Measurements from ENCODE around the gene DNAJC25.

Gene DNAJC25

DNA sequence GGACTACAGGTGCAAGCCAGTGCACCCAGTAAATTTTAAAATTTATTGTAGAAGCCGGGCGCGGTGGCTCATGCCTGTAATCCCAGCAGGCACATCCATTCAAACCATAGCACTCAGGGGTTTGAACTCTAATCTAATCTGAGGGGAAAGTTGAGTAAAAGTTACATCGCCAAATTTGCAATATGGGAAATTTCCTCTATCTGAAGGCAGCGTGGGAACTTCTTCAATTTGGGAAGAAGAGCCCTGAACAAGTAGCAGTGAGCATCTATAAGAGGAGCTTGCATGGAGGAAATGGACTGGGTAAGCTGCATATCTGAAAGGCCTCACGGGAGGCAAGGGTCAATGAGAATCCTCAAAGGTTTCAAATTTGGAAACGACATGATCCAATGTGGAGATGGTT, 2.7 kb upstream of the DNAJC25 start:
- no peak for DNase-seq

- no peak for DNase-seq
Measured at GRCh38 chr9:111630182-111630963, 761 bp upstream of the DNAJC25 start.

DNA sequence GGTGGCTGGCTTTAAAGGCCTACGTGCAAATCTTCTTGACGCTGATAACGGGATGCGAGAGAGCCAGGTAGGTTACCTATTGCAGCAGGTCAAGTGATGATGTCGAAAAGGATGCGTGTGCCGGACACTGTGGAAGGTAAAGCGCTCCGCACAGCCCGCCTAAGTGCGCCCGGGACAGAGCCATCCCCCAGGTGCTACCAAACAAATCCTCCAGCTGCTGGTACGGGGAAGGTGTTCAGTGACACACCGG, 245 bp upstream of the DNAJC25 start:
- no peak for DNase-seq

DNA sequence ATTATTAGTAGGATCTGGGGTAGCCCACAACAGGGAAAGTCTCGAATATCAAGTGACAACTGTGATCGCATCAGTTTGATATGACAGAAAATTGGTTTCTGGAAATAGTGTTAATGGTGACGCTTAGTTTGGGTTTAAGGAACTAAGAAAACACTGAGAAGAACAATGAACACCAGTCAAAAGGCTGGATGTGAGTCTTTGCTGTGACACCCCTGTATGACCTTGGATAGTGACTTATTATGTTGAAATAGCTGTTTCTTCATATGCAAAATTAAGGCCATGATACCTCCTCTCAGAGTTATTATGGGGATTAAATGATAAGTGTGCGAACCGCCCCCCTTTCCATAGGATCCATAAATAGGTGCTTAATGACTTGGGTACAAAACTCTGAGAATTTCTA, 926 bp downstream of the DNAJC25 start:
- DNase-seq = peak; percentile 39 to 51

GRCh38 chr9:111632695-111633388, 1.7 kb downstream of the DNAJC25 start:
- DNase-seq = no peak

DNA sequence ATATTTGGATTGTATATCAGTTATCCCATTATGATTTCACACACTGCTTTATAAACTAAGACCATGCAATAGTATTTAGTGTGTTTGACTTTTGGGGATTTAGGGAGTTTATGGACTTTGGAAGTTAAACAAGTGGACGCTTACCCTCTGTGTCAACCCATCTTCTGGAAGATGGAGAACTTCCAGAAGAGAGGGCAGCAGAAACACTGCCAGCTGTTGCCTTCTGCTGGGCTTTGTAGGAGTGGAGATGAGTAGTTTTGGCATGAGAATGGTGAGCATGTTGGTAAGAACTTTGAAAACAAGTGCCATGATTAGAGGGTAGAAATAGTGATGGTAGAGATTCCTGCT, 2.2 kb downstream of the DNAJC25 start:
- DNase-seq = no peak

DNA sequence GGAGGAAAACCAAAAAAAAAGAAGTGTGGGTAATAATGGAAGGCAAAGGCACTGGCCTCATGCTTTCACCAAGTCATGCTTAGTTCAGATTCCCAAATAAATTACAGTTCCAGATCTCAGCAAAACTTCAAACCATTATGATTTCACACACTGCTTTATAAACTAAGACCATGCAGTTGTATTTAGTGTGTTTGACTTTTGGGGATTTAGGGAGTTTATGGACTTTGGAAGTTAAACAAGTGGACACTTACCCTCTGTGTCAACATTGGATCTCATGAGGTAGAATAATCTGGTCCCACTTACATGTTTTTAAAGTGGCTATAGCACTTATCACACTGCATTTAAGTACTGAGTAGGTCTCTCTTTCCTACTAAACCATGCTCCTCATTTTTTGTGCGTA, 3.7 kb downstream of the DNAJC25 start:
- no peak for DNase-seq

- DNase-seq = no peak
Measured at GRCh38 chr9:111637421-111637950, 6.4 kb downstream of the DNAJC25 start.

DNA sequence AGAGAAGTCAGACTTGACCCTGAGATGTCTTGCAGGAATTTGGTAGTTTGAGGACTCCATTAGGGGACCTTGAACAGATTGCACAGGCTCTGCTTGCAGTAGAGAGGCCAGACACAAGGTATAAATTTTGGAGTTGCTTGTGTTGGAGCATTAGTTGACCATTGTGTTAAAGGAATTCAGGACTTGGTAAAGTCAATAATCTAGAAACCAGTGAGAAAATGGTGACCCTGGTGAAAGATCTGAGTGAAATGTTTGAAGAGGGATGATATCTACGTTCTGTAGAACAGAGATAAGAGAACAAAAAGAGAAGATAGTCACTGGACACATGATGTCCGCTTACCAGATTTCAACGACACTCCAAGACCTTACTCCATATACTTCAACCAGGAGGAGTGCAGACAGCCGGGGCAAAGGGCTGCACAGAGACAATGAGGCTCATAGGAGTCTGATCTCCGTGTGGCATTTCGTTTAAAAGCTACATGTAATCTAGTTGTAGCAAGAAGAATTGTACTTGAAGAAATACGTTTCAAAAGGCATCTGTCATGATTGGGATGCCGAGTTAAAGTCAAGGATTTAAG, 13.2 kb downstream of the DNAJC25 start:
- DNase-seq = no peak

GRCh38 chr9:111645806-111646205, 14.7 kb downstream of the DNAJC25 start:
- DNase-seq = no peak

GRCh38 chr9:111646417-111646816, 15.3 kb downstream of the DNAJC25 start:
- no peak for DNase-seq

DNA sequence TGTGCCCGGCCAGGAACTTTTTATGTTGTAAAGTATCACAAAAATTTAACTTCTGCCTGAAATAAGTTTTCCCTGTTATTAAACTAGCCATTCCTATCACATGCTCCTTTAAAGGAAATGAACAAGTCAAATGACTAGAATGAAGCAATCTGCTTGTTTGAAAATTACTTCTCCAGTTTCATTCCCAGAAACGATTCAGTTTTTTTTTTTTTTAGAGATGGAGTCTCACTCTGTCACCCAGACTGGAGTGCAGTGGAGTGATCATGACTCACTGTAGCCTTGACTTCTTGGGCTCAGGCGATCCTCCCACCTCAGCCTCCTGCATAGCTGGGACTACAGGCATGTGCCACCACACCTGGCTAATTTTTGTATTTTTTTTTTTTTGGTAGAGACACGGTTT, 16.9 kb downstream of the DNAJC25 start:
- peak; percentile 79 to 85 for DNase-seq

- DNase-seq = no peak
Measured at GRCh38 chr9:111649016-111649415, 17.9 kb downstream of the DNAJC25 start.

GRCh38 chr9:111657051-111657450, 25.9 kb downstream of the DNAJC25 start:
- peak in 1 of 2 donors; percentile 8 for DNase-seq

- DNase-seq = no peak
Measured at GRCh38 chr9:111658943-111659342, 27.8 kb downstream of the DNAJC25 start.

- peak; percentile 31 to 41 for DNase-seq
Measured at GRCh38 chr9:111659691-111660090, 28.6 kb downstream of the DNAJC25 start.

GRCh38 chr9:111661150-111661801, 30.1 kb downstream of the DNAJC25 start, which contains the start of gene GNG10:
Gene GNG10 (plus strand): TSS chr9:111661605. CDS start chr9:111661635, 30 bp downstream.
- DNase-seq = peak; percentile 61 to 76

DNA sequence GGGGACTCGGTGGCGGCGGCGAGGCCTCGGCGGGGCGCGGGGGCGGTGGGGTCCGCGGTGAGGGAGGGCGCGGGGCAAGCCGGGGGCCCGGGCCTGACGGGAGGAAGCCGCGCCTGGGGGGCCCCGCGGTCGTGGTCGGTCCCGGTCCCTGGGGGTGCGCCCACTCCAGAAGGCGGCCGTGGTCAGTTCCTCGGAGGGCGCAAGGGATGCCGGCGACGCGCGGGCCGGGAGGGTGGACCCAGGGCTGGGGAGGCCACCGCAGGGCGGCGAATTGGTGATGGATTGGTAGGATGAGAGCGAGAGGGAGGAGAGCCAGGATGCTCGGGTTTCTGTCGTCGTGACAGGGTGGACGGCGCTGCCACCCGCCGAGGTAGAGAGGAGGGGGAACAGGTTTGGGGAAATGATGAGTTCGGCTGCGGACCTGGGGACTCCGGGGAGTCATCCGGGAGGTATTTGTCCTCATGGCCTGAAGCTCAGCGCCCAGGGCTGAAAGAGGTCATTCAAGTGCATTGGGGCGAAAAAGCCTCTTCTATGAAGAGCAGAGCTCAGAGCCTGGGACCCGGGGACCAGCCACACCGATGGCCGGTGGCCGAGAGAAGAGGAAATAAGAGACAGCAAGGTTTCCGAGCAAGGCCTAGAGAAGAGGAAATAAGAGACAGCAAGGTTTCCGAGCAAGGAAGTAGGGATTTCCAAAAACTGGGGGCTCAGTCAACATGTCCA, 30.8 kb downstream of the DNAJC25 start:
- peak; percentile 56 for DNase-seq

DNA sequence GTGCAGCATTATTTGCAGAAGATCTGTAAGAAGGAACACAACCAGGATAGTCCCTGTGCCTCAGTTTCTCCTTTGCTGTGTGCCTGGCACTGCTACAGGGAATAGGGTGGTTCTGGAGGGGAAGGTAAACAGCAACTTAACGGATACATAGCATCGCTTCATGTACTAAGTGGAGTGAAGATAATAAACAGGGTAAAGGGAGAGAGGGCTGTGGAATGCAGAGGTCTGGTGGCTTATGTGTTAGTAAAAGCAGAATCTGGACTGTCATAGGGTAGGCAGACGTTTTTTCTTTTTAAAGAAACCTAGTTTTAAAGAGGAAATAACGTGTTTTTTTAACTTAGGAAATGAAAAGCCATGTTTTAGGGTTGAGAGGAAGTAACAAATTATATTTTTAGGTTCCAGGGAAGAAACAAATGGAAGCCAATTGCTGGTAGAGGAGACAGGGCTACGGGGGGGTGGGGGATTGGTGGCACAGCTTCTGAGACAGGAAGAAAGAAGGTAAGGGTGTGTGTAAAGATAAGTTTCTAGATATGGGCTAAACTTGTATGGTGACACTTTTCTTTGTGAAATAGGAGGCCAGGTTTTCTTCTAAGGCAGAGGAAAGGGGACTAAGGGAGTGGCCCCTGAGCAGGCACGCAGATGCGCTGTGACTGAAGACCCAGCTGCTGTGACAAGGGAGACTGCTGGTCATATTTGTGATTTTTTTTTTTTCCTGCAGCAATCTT, 31.6 kb downstream of the DNAJC25 start:
- peak in 1 of 2 donors; percentile 29 for DNase-seq

DNA sequence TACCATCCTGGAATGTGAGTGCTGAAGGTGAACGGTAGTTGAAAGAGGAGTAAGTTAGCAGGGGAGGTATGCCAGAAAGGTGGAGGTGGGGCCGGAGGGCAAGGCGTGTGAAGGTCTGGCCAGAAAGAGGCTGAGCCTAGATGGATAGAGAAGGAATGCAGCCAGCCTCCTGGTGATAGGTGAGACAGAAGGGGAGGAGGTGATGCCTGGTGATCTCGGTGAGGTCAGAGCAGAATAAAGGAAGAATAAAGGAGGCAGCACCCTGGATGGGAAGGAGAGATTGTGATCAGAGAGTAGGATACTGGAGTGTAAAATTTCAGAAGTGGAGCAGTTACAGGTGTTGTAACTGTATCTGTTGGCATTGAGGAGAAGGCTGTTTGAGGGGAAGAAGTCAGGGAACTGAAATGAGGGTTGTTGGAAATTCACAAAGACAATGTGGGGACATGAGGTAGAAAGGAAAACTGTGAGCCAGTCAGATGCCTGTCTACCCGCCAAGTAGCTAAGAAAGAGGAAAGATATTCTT, 32.2 kb downstream of the DNAJC25 start:
- no peak for DNase-seq

GRCh38 chr9:111668026-111668573, 37.0 kb downstream of the DNAJC25 start:
- DNase-seq = no peak

Data from inflammatory macrophage (primary cell).